ENCODE results near the gene SNTB2. TPM values are rescaled to one million over a fixed set of nuclear protein-coding genes. Genes with fewer than 3 reads are reported as not detected.

SNTB2 gene
- total RNA-seq, 1 donor from 2014 or later, result 44.6 TPM

DNA sequence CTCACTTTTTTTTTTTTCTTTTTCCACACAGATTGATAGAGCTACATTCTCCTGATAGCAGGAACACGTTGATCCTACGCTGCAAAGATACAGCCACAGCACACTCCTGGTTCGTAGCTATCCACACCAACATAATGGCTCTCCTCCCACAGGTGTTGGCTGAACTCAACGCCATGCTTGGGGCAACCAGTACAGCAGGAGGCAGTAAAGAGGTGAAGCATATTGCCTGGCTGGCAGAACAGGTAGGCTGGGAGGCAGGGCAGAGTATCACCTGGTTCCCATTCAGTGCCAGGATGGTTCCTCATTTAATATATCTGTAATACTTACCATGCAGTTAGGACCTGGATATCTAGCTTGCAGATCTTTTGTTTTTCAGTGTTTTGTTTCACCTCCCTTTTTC is 73.1 kb downstream of the SNTB2 start:
- Histone ChIP-seq H3K9me3 (no peaks in the 10 kb centered on the region), H3K4me3 (no peak overlapping the region), H3K27ac (no peak overlapping the region), H3K36me3 (peaks cover 28% of the 10 kb centered on the region), H3K27me3 (no peaks in the 10 kb centered on the region), H3K4me1 (peaks cover 3% of the 10 kb centered on the region)
- DNase-seq (no peak), ATAC-seq (no peak)
- intact Hi-C loops (cut with DNase I), result no loop called here
- TF ChIP-seq, protein P1, sequence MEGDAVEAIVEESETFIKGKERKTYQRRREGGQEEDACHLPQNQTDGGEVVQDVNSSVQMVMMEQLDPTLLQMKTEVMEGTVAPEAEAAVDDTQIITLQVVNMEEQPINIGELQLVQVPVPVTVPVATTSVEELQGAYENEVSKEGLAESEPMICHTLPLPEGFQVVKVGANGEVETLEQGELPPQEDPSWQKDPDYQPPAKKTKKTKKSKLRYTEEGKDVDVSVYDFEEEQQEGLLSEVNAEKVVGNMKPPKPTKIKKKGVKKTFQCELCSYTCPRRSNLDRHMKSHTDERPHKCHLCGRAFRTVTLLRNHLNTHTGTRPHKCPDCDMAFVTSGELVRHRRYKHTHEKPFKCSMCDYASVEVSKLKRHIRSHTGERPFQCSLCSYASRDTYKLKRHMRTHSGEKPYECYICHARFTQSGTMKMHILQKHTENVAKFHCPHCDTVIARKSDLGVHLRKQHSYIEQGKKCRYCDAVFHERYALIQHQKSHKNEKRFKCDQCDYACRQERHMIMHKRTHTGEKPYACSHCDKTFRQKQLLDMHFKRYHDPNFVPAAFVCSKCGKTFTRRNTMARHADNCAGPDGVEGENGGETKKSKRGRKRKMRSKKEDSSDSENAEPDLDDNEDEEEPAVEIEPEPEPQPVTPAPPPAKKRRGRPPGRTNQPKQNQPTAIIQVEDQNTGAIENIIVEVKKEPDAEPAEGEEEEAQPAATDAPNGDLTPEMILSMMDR (IDR thresholded peaks at IDR 0.05), result no peak

DNA sequence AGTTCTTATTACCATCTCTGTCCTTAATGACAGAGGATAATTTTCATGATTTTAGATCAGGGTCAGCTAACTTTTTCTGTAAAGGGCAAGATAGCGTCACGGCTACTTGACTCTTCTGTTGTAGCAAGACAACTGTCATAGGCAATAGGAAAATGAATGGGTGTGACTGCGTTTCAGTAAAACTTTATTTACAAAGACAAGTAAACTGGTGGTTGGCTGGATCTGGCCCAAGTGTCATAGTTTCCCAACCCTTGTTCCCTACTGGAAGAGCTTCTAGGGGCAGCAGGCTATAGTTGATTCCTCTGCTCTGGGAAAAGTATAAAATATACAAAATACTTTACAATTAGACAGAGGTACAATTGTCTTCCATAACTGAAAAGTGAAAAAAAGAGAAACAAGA is 73.5 kb downstream of the SNTB2 start:
- ATAC-seq (no peak), DNase-seq (no peak)
- intact Hi-C loops (cut with DNase I), result no loop called here
- TF ChIP-seq, protein P1 (IDR thresholded peaks at IDR 0.05), result no peak
- Histone ChIP-seq H3K27ac (no peak overlapping the region), H3K36me3 (peaks cover 28% of the 10 kb centered on the region), H3K27me3 (no peaks in the 10 kb centered on the region), H3K4me3 (no peak overlapping the region), H3K4me1 (peaks cover 3% of the 10 kb centered on the region), H3K9me3 (no peaks in the 10 kb centered on the region)

DNA sequence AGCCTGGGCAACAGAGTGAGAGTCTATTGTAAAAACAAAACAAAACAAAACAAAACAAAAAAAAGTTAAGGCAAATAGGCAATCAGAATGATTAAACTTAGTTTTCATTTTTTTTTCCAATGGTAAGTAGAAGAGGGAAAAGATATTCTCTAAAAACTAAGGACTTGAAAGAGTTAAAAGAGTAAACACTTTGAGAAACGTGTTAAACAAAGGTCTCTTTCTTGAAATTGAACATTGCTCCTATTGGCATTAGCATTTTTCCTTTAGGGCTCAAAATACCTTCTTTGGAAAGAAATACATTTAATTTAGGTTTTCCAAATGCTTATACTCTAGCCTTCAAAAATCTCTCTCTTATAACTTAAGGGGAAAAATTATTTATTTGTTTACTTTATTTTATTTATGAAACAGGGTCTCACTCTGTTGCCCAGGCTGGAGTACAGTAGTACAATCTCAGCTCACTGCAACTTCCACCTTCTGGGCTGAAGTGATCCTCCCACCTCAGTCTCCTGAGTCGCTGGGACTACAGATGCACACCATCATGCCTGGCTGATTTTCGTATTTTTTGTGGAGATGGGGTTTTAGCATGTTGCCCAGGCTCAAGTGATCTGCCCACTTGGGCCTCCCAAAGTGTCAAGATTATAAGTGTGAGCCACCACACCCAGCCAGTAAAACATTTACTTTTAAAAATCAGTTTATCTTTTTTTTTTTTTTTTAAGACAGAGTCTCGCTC is 79.5 kb downstream of the SNTB2 start:
- intact Hi-C loops (cut with DNase I), result no loop called here
- Histone ChIP-seq H3K27me3 (no peaks in the 10 kb centered on the region), H3K27ac (no peak overlapping the region), H3K4me3 (no peak overlapping the region), H3K4me1 (no peaks in the 10 kb centered on the region), H3K9me3 (no peaks in the 10 kb centered on the region), H3K36me3 (peaks cover 24% of the 10 kb centered on the region)
- no peak for DNase-seq
- TF ChIP-seq, protein P1 (IDR thresholded peaks at IDR 0.05), result no peak
- no peak for ATAC-seq

DNA sequence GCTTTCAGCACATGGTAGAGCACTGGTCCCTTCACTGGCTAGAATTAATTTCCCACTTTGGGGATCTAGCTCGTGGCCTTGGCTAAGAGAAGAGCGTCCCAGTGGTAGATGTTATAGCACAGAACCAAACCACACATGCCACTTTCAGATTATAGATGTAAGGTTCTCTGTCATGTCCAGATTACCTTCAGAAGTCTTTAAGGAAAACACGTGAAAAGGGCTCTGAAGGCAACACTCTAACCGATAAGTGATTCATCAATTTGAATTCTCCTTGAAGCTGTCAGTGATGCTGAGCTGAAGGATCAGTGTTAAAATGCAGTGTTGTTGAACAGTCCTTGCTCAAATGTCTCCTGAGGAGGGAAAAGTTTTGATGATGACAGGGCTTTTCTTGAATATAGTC is 80.7 kb downstream of the SNTB2 start:
- H3K4me3 ChIP-seq, result no peak overlapping the region
- intact Hi-C loops (cut with DNase I), result no loop called here
- TF ChIP-seq, protein P1 (IDR thresholded peaks at IDR 0.05), result no peak
- H3K4me1 ChIP-seq, result no peaks in the 10 kb centered on the region
- H3K9me3 ChIP-seq, result no peaks in the 10 kb centered on the region
- no peak for DNase-seq
- no peak overlapping the region for H3K27ac ChIP-seq
- no peaks in the 10 kb centered on the region for H3K27me3 ChIP-seq
- ATAC-seq, result no peak
- H3K36me3 ChIP-seq, result peaks cover 24% of the 10 kb centered on the region

DNA sequence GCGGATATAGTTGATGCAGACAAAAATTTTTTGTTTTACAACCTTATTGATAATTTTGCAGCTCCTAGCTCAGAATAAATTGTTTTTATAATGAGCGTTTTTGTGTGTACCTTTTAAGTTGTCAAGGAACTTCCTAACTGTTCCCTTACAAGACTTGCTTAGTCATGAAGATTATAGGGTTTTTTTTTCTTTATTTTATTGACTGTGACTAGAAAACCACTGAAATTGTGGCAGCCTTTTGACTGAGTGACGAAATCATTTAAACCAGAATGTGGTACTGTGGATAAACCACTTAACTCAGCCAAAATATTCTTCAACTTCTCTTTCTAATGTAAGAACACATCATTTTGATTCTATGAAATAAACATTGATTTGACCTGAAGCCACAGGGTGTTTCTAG is 83.4 kb downstream of the SNTB2 start:
- no peak overlapping the region for H3K4me3 ChIP-seq
- no peak for DNase-seq
- H3K9me3 ChIP-seq, result no peaks in the 10 kb centered on the region
- no peaks in the 10 kb centered on the region for H3K27me3 ChIP-seq
- peaks cover 16% of the 10 kb centered on the region for H3K36me3 ChIP-seq
- ATAC-seq, result no peak
- intact Hi-C loops (cut with DNase I), result no loop called here
- TF ChIP-seq, protein P1 (IDR thresholded peaks at IDR 0.05), result no peak
- H3K27ac ChIP-seq, result no peak overlapping the region
- H3K4me1 ChIP-seq, result peaks cover 4% of the 10 kb centered on the region

DNA sequence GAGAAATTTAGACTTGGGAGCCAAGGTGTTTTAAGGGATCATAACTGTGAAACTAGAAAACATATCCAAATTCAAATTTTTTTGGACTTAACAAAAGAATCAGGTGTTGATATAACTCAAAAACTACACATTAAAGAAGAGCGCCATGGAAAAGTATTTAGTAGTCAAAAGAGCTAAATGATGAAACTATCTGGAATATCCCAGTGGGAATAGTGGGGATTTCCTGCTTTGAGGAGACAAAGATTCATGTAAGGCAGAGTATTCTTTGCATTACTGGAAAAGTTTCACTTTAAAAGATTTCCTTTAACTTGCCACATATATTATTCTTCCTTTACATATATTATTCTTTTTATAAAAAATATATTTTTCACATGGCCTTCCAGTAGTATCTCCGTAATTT is 83.9 kb downstream of the SNTB2 start:
- Histone ChIP-seq H3K27me3 (no peaks in the 10 kb centered on the region), H3K27ac (no peak overlapping the region), H3K4me3 (no peak overlapping the region), H3K4me1 (peaks cover 8% of the 10 kb centered on the region), H3K36me3 (peaks cover 16% of the 10 kb centered on the region), H3K9me3 (no peaks in the 10 kb centered on the region)
- intact Hi-C loops (cut with DNase I), result no loop called here
- DNase-seq (no peak), ATAC-seq (no peak)
- TF ChIP-seq, protein P1 (IDR thresholded peaks at IDR 0.05), result no peak

Data from upper lobe of right lung (tissue), 1 donor.